HG02943 (cell line): Measurements from ENCODE around the gene CACNA1D.
"Not testable (repeated sequence)": the region's sequence is repeated elsewhere in the genome, so short reads cannot be mapped to it uniquely, and the experiment has no call there.

Experiments used
- ATAC-seq: cut with Tn5 transposase; IDR thresholded peaks from one replicate; pipeline ENCODE4 v1.9.1; 2021; ENCODE audit warnings: mild to moderate bottlenecking, low read depth, moderate library complexity; ENCODE audit not compliant: unreplicated experiment

CACNA1D gene

DNA sequence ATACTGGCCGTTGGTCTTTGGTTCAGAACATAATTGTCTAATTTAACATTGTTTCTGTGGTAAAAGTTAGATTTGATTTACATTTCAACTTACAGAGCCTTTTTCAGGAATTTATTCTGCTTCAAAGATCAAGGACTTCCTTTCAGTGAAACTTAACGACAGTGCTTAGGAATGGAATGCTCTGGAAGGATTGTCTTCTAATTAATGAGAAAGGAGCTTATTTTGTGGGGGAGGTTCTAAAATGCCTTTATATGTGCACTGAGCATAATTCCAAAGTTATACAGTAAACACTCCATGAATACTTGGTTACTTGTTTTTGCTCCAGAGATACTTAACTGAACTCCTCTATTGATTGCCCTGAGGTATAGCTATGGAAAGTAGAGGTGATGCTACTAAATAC is 75.7 kb downstream of the CACNA1D start:
- ATAC-seq: no peak

DNA sequence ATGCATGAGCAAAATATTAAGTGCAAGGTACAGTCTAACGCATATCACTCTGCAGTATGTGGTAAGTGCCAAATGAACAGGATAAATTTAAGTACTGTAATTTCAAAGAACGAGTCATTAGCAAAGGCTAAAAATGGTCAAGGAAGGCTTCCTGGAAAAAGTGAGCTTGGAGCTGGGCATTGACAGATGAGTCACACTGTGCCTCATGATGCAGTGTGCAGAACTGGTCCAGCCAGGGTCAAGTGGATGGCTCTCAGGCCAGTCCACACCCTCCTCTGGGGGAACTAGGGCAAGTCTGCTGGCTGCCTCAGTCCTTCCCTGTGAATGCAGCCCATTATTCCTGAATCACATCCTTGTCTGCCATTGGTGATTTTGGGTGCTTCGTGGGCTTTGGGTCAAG is 76.3 kb downstream of the CACNA1D start:
- ATAC-seq: no peak

DNA sequence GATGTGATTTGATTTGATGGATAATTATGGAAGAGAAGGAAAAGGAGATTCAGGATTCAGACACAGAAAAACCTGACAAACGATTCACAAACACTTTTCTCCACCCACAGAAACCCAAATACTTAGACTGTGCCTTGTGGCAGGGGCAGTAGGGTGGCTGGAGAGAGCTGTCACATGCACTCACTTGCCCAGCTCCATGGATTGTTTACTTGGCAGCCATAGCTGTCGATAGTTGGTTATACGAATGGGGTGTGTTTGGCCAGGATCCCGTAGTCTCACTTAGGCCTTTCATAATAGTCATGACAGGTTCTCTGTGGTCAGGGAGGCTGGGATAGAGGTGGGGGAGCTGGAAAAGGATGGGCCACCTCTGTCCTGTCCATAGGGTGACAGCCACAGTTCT is 76.9 kb downstream of the CACNA1D start:
- ATAC-seq: no peak

DNA sequence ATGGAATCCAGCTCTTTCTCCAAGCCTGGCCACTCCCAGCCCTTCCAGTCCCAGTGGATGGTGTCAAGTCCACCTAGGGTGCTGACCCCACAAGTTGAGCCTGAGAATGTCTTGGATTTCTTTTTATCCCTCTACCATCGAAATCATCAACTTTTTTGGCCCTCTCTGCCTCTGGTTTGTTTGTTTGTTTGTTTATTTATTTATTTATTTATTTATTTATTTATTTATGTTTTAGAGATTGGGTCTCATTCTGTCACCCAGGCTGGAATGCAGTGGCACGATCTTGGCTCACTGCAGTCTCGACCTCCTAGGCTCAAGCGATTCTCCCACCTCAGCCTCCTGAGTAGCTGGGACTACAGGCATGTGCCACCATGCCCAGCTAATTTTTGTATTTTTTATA is 77.8 kb downstream of the CACNA1D start:
- ATAC-seq: not testable (repeated sequence)

DNA sequence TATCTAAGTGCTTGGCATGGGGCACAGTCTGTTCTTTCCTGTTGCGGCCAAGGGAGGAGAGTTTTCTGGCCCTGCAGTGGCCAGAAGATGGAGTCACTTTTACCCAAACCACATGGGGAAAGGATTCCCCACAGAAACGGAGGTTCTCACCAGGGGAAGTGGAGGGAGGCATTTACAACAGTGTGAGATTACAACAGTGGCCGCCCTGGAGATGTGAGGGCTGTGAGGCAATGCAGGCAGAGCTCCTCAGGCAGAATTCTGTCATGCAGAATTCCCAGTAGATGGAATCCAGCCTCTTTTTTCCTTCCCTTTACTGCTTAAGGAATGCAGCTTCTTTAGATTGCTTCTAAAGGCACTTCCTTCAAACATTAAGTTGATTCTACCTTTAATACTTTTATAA is 83.1 kb downstream of the CACNA1D start:
- no peak for ATAC-seq

DNA sequence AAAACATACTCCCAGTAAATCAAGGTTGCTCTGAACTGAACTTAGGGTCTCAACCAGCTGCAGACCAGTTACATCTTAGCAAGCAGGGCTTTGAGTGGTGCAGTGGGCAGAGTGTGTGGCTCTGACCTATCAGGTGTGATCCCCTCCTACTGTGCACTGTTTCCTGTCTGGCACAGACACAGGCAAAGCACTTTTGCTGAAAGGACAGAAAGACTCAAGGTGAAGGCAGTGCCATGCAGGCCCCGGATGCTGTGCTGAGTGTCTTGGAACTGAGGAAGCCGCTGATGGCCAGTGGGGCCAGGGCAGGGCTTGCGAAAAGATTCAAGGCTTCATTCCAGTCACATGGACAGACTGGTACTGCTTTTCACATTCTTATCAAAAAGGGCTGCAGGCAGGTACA is 85.2 kb downstream of the CACNA1D start:
- ATAC-seq: no peak

DNA sequence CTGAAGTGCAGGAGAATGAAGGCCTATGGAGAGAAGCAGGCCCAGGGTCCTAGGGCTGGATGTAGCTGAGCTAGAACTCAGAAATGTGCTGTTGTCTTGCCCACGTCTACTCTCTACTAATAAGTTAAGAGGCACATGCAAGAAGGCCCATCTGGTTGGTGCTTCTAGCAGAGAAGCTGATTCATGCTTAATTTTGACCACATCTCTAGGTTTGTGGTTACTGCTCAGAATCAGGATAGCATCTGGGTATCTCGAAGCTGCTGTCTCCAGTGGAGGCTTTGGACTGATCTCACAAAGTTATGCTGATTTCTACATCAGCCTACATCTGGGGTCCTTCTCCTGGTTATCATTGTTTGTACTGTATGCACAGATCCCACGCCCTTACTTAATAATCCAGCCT is 87.3 kb downstream of the CACNA1D start:
- no peak for ATAC-seq

DNA sequence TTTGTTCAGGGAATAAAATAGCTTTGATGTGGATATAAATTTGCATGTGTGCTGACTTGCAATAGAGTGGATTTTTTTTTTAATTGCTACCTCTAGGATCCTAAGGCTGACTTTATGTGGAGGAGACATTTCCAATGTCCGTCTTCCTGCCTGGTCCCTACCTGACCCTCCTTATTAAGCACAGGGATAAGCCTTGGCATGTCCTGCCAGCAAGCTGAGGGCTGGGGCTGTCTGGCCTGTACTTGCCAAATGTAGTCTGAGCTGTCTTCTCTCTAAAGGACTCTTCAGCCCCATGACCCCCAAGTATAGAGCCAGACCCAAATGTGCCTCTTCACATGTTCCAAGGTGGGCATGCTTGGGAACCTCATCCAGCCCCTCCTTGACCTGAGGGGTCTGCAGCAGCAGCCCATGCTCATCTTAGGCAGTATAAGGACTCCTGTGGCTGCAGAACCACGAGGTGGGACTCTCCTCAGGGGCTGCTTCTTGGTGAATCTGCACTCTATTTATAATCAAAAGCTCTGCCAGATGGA is 88.8 kb downstream of the CACNA1D start:
- no peak for ATAC-seq

DNA sequence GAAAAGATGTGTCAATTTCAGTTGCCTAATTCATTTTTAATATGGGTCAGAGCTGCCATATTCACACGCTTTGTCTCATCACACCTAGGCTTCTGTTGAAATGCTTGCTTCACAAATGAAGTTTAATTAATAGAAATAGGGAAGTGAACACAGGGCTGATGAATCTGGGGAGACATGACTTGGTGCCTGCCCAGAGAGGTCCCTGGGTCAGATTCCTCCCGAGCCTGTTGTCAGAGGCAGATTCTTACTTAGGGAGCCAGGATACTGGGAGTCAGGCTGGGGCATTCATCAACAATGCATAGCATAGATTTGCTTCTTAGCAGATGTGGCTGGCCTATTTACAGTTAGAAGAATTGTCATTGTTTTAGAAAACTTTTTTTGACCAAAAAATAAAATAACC is 90.6 kb downstream of the CACNA1D start:
- no peak for ATAC-seq

DNA sequence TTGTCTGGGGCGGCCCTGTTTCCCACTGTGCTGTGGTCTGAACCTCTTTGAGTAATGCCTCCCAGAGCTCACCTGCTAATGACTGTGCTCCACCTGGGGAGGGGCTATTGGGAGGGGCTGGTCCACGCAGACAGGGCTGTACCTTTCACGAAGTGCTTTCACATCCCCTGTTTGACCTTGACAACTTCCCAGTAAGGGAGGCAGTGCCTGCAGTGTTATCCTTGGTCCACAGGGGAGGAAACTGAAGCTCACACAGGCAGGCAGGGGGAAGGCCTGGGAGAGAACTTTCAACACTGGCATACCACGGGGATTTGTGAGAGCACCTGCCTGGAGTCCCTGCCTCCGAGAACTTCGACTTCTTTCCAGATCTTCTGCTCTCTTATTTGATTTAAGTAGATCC is 91.2 kb downstream of the CACNA1D start:
- ATAC-seq: no peak

DNA sequence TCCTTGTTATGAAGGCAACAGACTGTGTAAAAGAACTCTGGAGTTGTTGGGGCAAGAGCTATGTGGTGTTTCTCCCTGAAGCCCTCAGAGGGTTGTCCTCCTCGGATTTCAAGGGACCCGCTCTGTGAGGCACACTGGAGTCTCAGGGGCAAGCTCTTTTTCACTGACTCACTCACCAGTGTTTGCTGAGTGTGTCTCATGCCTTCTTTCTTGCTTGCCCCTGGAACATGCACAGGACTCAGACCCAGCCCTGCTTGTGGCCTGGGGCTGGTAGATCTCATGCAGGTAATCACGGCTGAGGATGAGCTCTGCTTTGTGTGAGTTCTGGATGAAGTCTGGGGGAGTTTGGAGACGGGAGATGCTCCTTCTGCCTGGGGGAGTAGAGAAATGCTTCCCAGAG is 93.7 kb downstream of the CACNA1D start:
- ATAC-seq: no peak

DNA sequence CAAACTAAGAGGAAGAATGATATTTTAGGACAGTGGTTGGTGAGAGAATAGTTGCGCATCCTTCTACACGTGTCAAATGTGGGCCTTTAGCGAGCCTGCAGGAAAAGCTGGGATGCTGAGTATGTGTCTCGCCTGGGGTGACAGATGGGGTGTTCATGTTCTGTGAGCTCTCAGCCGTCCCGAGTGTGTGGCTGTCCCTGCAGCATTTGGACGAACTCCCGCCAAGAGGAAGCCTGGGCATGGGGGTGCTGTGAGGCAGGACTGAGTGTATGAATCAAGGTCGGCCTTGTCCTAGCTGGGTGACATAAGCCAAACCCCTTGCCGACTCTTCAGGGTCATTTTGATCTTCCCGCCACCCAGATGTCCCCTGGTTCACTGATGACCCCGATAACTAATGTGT is 94.8 kb downstream of the CACNA1D start:
- ATAC-seq: no peak

DNA sequence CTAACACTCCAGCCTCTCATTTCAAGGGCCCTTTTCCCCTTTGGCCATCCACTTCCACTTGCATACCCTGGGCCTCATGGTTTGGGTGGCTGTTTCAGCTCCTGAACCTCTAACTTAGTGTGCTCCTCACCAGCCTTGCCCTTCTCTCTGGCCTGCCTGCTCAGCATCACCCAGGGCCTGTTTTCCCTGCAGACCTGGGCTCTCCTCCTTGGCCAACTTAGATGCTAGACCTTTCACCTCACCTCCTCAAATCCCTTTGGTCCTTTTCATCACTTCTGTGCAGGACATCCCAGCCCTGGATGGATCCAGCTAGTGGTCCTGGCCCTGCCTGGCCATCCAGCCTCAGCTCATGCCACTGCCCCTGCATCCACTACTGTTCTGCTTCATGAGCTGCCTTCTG is 95.4 kb downstream of the CACNA1D start:
- no peak for ATAC-seq

DNA sequence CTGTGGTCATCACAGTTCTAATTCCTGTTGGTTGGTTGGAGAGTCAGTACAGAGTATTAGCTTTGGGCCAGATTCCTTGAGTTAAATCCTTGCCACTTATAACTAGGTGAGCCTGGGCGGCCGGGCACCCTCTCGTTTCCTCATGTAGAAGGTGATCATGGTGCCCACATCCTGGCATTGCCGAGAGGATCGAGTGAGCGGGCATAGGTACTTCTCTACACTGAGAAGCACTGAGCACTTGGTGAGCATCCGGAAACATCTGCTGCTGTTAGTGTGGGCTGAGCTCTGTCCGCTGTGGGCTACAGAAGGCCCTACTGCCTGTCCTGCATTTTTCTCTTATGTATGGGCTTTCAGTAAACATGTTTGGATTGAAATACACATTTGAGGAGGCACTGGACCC is 96.2 kb downstream of the CACNA1D start:
- ATAC-seq: no peak

DNA sequence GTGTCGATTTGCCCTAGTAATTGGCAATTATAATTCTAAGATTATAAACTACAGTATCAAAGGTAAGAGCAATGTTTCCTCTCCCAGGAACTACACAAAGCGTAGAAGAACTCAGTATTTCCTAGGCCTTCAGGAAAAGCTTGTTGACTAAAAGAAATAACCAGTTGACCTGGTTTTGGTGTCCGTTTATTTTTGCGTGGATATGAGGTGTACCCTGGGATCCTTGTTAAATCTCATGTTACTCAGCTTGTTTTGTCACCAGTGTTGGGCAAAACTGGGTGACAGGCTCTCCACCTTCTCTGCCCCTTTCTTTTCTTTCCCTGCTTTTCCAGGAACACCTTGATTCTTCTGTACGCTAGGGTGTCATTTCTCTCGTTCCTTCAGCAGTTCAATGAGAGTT is 97.2 kb downstream of the CACNA1D start:
- ATAC-seq: no peak

DNA sequence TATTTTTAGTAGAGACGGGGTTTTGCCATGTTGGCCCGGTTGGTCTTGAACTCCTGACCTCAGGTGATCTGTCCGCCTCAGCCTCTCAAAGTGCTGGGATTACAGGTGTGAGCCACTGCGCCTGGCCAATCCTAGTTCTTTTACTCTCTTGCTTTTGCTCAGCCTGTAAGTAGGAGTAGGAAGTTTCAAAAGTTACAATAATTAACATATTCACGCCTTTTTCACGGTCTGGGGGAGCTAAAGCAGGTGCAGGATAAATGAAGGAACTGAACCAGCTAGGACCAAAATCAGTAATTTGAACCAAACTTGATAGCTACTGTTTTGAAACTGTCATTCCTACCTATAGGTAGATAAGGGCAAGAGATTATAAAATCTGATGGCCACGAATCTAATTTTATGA is 98.5 kb downstream of the CACNA1D start:
- no peak for ATAC-seq

DNA sequence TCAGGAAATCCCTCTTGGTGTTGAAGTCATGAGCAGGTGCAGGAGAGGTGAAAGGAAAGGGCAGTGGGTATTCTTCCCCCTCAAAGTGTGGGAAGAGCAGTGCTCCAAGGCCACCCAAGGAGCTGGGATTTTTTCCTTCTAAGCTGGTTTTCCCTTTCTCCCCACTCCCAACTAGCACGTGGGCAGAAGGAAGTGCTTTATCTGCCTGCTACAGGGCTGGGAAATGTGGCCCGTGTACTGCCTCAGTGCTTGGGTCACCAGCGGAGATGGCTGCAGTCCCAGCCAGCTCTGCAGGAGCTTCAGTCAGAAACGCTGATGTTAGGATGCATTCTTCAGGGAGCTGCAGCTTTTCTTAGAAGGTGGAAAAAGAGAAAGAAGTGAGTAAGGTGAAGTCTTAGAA is 99.2 kb downstream of the CACNA1D start:
- no peak for ATAC-seq

DNA sequence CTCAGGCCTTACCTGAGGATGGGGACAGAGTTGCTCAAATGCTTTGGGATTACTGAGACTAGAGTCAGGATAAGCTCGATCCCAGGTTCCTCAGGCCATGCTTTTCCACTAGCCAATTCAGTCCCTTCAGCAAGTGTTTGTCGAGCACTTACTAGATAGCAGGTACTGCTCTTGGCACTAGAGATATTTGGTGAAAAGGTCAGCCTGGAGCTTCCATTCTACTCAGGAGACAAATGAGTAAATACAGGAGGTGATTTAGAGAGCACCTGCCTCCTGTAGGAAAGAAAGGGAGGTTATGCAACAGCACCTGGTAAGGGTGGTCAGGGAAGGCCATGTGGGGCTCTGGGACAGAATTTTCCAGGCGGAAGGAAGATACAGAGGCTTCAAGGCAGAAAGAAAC is 99.9 kb downstream of the CACNA1D start:
- no peak for ATAC-seq

DNA sequence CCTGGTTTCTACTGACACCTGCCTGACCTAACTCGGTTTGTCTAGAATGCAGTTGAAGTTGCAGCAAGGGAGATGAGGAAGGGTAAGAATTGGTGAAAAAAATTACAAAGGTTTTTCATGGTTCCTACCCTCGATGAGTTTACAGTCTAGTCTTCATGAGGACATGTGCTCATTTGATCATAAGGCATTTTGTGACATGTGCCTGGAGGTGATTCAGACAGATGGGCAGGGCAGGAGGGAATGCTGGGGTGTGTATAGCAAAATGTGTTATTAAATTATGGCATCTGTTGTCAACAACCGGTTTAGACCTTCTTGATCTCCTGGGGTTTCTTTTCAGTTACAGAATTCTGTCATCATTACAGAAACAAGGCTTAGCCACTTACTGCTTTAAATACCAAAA is 101.2 kb downstream of the CACNA1D start:
- ATAC-seq: no peak

DNA sequence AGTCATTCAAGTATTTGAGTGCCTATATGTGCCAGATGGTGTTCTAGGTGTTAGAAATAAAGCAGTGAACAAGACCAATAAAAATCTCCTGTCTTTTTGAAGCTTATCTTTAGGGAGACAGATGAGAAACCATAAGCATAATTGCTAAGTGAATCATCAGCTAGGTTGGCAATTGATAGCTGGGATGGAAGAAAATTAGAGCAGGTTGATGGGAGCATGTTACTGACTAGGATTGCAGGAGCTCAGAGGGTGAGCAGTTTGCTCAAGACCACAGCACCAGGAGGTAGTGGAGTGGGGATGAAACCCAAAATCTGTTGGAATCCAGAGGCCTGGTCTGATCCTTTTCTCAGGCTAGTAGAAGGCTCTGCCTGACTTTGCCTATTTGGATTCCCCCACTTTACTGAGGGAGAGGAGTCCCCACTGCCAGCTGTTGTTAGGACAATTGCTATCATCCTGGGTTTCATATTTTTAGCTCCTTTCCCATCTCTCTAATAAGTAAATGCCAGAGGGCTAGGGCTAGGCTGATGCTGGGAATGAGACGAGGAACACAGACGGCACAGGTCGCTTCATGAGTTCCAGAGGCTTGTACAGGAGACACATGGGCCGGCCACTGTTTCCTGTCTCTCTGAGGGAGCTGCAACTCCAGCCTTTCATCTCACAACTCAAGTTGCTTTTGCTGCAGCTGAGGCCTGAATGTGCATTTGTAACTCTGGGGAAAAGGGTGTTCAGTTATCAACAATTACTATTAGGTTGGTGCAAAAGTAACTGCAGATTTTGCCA is 102.9 kb downstream of the CACNA1D start:
- no peak for ATAC-seq

DNA sequence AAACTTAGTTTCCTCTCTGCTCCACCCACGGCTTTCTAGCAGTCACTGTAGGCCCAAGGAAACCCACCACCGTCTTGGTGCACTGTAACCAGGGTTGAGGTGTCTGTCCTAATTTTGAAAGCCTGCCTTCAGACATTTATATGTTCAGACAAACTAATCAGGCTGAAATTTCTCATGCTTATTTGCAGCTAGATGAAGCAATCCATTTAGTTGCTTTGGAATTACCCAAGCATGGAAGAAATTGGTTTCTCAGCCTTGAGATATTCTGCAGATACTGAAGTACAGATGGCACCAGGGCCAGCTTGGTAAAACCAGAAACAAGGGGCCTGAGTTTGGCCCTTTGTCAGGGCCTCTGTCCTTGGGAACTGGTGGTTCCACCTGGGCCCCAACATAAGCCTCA is 105.4 kb downstream of the CACNA1D start:
- ATAC-seq: no peak

DNA sequence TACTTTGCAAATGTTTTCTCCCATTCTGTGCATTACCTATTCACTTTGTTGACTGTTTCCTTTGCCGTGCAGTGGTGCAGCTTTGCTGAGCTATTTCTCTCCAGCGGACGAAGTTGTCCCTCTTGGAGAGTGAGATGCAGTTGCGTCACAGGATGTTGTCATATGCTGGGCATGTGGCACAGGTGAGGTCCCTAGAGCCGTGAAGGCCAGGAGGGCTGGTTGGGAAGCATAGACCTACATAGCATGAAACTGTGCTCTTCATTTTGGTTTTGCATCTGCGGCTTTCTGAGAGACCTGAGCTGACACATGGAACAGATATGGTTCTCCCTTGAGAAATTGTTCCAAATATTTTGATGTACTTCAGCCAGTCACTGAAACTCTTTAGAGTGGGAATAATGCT is 108.5 kb downstream of the CACNA1D start:
- no peak for ATAC-seq

DNA sequence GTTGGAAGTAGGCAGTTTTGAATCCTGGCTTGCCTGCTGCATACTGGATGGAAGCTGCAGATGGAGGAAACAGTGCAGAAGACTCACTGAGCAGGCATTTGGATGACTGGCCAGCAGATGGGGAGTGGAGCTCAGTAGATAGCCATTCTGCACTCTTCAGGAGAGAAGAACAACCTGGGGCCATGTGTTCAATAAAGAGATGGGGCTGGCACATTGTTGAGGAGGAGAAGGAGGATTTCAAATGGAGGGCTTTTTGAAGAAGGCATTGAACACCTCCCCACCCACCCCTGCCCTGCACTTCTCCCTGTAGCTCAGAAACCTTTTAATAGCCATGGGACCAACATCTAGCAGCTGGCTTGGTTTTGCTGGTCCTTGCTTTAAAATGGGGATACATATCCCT is 109.8 kb downstream of the CACNA1D start:
- no peak for ATAC-seq
